ENCODE data around the gene SLC25A52. TPM values are rescaled to one million over a fixed set of nuclear protein-coding genes. Genes with fewer than 3 reads are reported as not detected.

The SLC25A52 gene
- total and polyA plus RNA-seq, 9 of the 15 experiments (the other 6 are each of a cell fraction or from before 2014, with no cell fraction given) = not detected

GRCh38 chr18:31791817-31792579 is 31.3 kb upstream of the SLC25A52 start:
- Histone ChIP-seq H3K79me2 (ENCODE audit: control insufficient read depth, insufficient read depth, low read length) (no peaks in the 10 kb centered on the region), H3K27me3 (ENCODE audit: control insufficient read depth in 2 of 2, insufficient read depth in 2 of 2, low read length in 2 of 2) (peaks cover 0 to 3% of the 10 kb centered on the region in 2 experiments; a peak in 1 of 5 replicates), H4K20me1 (replicated peaks; ENCODE audit: control insufficient read depth, insufficient read depth, low read length) (no peaks in the 10 kb centered on the region), H3K36me3 (ENCODE audit: control insufficient read depth, insufficient read depth, low read length) (no peaks in the 10 kb centered on the region), H3K9me3 (replicated peaks; ENCODE audit: control insufficient read depth, insufficient read depth, low read depth, low read length) (no peaks in the 10 kb centered on the region), H3K4me2 (ENCODE audit: insufficient read depth, low read length) (no peak overlapping the region), H3K9me1 (ENCODE audit: control insufficient read depth, insufficient read depth, low read length) (no peaks in the 10 kb centered on the region), H3K4me3 (no peak overlapping the region), H3K9ac (ENCODE audit: insufficient read depth in 1 of 2, low read depth in 2 of 2, low read length in 2 of 2) (no peak overlapping the region), H2AFZ (ENCODE audit: low read depth, low read length) (no peak overlapping the region), H3K4me1 (replicated peaks in 1 of 2; ENCODE audit: control insufficient read depth in 2 of 2, insufficient read depth in 2 of 2, low read length in 2 of 2) (no peaks in the 10 kb centered on the region), H3K27ac (ENCODE audit: extremely low read depth, low read depth, low read length) (no peak overlapping the region)
- in situ Hi-C loops (cut with MboI) = no loop called here
- FAIRE-seq (no peak), DNase-seq (ENCODE audit: extremely low read depth in 1 of 4, low spot score in 3 of 4) (no peak), ATAC-seq (no peak)
- no TSS peak for BruUV-seq (replicated peaks)
- TF ChIP-seq SMARCA5 (IDR thresholded peaks at IDR 0.05) (no peak), HDAC2 (IDR thresholded peaks at IDR 0.05) (no peak), TFAM (CRISPR knock-in tag; conservative IDR thresholded peaks at IDR 0.05) (no peak), CBFA2T3 (IDR thresholded peaks at IDR 0.05) (no peak), TCFL5 (CRISPR knock-in tag; conservative IDR thresholded peaks at IDR 0.05) (no peak), HDAC1 (IDR thresholded peaks at IDR 0.05) (no peak), GMEB1 (CRISPR knock-in tag; IDR thresholded peaks at IDR 0.05) (no peak), ZNF586 (CRISPR knock-in tag; conservative IDR thresholded peaks at IDR 0.05) (no peak), RUNX1 (IDR thresholded peaks at IDR 0.05; ENCODE audit: low read depth) (no peak), KLF16 (IDR thresholded peaks at IDR 0.05) (no peak), ZNF274 (IDR thresholded peaks at IDR 0.05; ENCODE audit: borderline replicate concordance, low read depth, low read length) (no peak), POLR2H (tag; IDR thresholded peaks at IDR 0.05; ENCODE audit: low read depth) (no peak), KHSRP (IDR thresholded peaks at IDR 0.05) (no peak)
- WGBS (ENCODE audit: insufficient coverage, low coverage, missing lambda C conversion rate) = 6% methylated on average over 6 of the region's 6 CpGs
- ChIA-PET CTCF (ENCODE audit: low intra/inter-chr PET ratio) (no interaction called here), POLR2A (no interaction called here)
- intact Hi-C loops (cut with micrococcal nuclease) = no loop called here

Data from K562 (cell line).